Activated B cell treated with CpG ODN at 0.5 μM for 24 hours (primary cell): ENCODE data around the gene ADGRG6. TPM values are rescaled to one million over a fixed set of nuclear protein-coding genes. Genes with fewer than 3 reads are reported as not detected.

Experiments
- ATAC-seq: fragments of 200-7000 bp; cut with Tn5 transposase; one replicate; pipeline ENCODE4 v1.10.0; 2021; ENCODE audit warnings: low read depth, mild to moderate bottlenecking, moderate library complexity
- CTCF ChIA-PET: fragments of 350-600 bp; sonication (Branson Sonifier 250); formaldehyde crosslinking; loops from one replicate; lab custom pipeline; 2021; ENCODE audit warnings: antibody characterized with exemption; lab: Charles Lee
- POLR2A ChIA-PET: fragments of 350-600 bp; sonication (Branson Sonifier 250); formaldehyde crosslinking; loops from one replicate; lab custom pipeline; 2021; ENCODE audit warnings: antibody characterized with exemption; lab: Charles Lee
- DNase-seq: peaks from one replicate; pipeline ENCODE4 v3.0.0; 2022
- H3K27ac Mint-ChIP-seq: one replicate; pipeline ENCODE4 v1.8.0; 2020; ENCODE audit warnings: mixed read lengths
- H3K27me3 Mint-ChIP-seq: one replicate; pipeline ENCODE4 v1.8.0; 2021; ENCODE audit warnings: mixed read lengths
- H3K36me3 Mint-ChIP-seq: one replicate; pipeline ENCODE4 v1.8.0; 2021; ENCODE audit warnings: low read depth, mixed read lengths
- H3K4me1 Mint-ChIP-seq: one replicate; pipeline ENCODE4 v1.8.0; 2021; ENCODE audit warnings: mixed read lengths
- H3K4me3 Mint-ChIP-seq: one replicate; pipeline ENCODE4 v1.8.0; 2020; ENCODE audit warnings: mild to moderate bottlenecking, mixed read lengths
- H3K9me3 Mint-ChIP-seq: one replicate; pipeline ENCODE4 v1.8.0; 2020; ENCODE audit warnings: mixed read lengths
- CTCF ChIP-seq: fragments of 200-600 bp; IDR thresholded peaks from one replicate; pipeline ENCODE4 v1.8.0; 2022; ENCODE audit warnings: antibody characterized with exemption, mild to moderate bottlenecking
- intact Hi-C: fragments of 100-400 bp; cut with micrococcal nuclease; formaldehyde crosslinking; loops from one replicate; pipeline ENCODE4 v1.15.1; 2024
- total RNA-seq: library from RNA; stranded (reverse); gene quantifications from 2 replicates; pipeline ENCODE4 v1.2.3, GENCODE V29; 2022

Gene ADGRG6
- total RNA-seq, 1 donor from 2014 or later: not detected

- Mint-ChIP-seq H3K36me3 (no peaks in the 10 kb centered on the region), H3K4me3 (no peak overlapping the region), H3K27ac (no peak overlapping the region), H3K9me3 (no peaks in the 10 kb centered on the region), H3K4me1 (peaks cover 6% of the 10 kb centered on the region), H3K27me3 (peaks cover 15% of the 10 kb centered on the region)
- ATAC-seq: no peak
- intact Hi-C loops: no loop called here
- no peak for DNase-seq
- POLR2A ChIA-PET: no interaction called here
- TF ChIP-seq CTCF: no peak
- CTCF ChIA-PET: no interaction called here
Observed at GRCh38 chr6:142306736-142307135, 4.9 kb downstream of the ADGRG6 start.

DNA sequence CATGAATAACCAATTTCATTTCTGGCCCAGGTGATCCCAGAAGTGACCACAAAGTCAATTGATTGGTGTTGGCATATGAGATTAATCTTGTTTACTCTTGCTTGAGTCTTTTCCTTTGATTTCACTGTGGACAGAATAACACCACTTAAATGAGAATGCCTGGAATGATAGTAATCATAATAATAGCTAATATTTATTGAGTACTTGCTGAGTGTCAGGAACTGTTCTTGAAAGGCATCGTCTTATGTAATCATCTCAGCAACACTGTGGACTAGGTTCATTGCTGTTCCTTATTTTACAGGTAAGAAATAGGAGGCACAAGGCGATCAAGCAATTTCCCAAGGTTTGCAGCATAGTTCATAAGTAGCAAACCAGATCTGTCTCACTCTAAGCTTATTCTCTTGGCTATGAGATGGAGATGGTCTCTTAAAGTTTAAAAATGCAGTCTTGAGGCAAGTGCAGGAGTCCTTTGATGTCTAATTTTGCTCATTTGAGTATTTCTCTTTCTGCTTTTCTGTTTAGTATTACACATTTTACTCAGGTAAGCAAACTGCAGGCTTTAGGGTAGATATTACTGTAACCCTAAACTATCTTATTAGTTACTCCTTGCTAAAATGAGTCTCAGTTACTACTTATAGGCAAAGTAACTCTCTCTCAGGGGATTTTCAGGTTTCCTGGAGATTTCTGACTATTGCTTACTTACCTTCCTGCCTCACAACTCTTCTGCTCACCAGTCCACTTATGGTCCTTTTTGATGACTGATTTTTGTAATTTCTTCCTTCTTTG is 6.3 kb downstream of the ADGRG6 start:
- Mint-ChIP-seq H3K27ac (no peak overlapping the region), H3K4me3 (no peak overlapping the region), H3K9me3 (no peaks in the 10 kb centered on the region), H3K36me3 (no peaks in the 10 kb centered on the region), H3K27me3 (peaks cover 6% of the 10 kb centered on the region), H3K4me1 (no peaks in the 10 kb centered on the region)
- no peak for DNase-seq
- no peak for TF ChIP-seq CTCF
- ATAC-seq: no peak
- intact Hi-C loops: no loop called here
- POLR2A ChIA-PET: no interaction called here
- CTCF ChIA-PET: no interaction called here

DNA sequence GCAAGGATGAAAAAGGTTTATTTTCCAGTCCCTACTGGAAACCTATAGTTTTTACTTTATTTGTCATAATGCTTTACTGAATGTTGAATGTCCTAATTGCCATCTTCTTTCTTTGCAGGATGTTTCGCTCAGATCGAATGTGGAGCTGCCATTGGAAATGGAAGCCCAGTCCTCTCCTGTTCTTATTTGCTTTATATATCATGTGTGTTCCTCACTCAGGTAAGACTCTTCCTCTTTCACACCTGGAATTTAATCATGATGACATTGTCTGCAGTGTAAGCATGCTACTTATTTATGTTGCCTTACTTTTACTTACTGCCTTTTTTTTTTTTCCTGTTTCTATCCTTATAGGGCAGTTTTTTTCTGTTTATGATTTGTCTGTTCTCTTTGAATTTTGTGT is 7.6 kb downstream of the ADGRG6 start:
- no peak overlapping the region for H3K4me3 Mint-ChIP-seq
- no peaks in the 10 kb centered on the region for H3K36me3 Mint-ChIP-seq
- no peaks in the 10 kb centered on the region for H3K9me3 Mint-ChIP-seq
- TF ChIP-seq CTCF: no peak
- H3K27ac Mint-ChIP-seq: no peak overlapping the region
- POLR2A ChIA-PET: no interaction called here
- H3K4me1 Mint-ChIP-seq: no peaks in the 10 kb centered on the region
- H3K27me3 Mint-ChIP-seq: peaks cover 2% of the 10 kb centered on the region
- no peak for ATAC-seq
- intact Hi-C loops: no loop called here
- CTCF ChIA-PET: no interaction called here
- DNase-seq: no peak

DNA sequence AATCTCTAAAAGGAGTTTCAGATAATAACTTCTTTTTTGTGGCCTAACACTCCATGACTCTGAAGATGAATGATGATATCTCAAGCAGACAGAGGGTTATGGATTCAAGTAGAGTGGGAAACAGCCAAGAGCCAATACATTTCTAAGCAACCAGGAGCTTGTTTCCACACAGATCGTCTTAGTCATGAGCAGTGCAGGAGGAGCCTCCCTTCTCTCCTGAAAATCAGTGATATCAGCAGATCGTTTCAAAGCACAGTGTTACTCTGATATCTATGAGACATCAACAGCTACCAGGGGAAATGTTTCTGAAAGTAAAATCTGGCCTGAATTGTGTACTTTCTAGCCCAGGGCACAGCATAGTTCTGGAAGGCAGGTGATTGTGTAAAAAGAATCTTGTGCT is 11.5 kb downstream of the ADGRG6 start:
- intact Hi-C loops: no loop called here

More for the DNA sequence above, 11.5 kb downstream of the ADGRG6 start:
- H3K36me3 Mint-ChIP-seq: no peaks in the 10 kb centered on the region
- ATAC-seq (no peak), DNase-seq (no peak)
- no peaks in the 10 kb centered on the region for H3K27me3 Mint-ChIP-seq
- ChIA-PET CTCF (no interaction called here), POLR2A (no interaction called here)
- H3K9me3 Mint-ChIP-seq: no peaks in the 10 kb centered on the region
- no peak for TF ChIP-seq CTCF
- no peaks in the 10 kb centered on the region for H3K4me1 Mint-ChIP-seq
- no peak overlapping the region for H3K27ac Mint-ChIP-seq
- no peak overlapping the region for H3K4me3 Mint-ChIP-seq
